Karpas-422 (cell line): Measurements from ENCODE around the gene LBX2. TPM values are rescaled to one million over a fixed set of nuclear protein-coding genes. Genes with fewer than 3 reads are reported as not detected.
A peak's percentile ranks its signal among the peaks of the same experiment; 100 is the strongest.

Source experiments
- DNase-seq: peaks from one replicate; pipeline ENCODE4 v3.0.0-alpha.2; 2015
- H2AFZ ChIP-seq: fragments of 200-600 bp; sonication (generic); 2 replicates; pipeline ENCODE4 v1.6.1; 2014; ENCODE audit warnings: antibody characterized with exemption, low read length, mixed read lengths
- H3K27ac ChIP-seq: fragments of 200-600 bp; sonication (generic); 2 replicates; pipeline ENCODE4 v1.5.1; 2014; ENCODE audit warnings: mild to moderate bottlenecking, low read length, moderate library complexity
- H3K27me3 ChIP-seq: fragments of 200-600 bp; sonication (generic); 2 replicates; pipeline ENCODE4 v1.6.1; 2014; ENCODE audit warnings: low read length, mixed read lengths
- H3K36me3 ChIP-seq: fragments of 200-600 bp; sonication (generic); 2 replicates; pipeline ENCODE4 v1.6.1; 2014; ENCODE audit warnings: low read length, mixed read lengths; ENCODE audit not compliant: insufficient read depth
- H3K4me1 ChIP-seq: fragments of 200-600 bp; sonication (generic); 2 replicates; pipeline ENCODE4 v1.6.1; 2014; ENCODE audit warnings: mild to moderate bottlenecking, low read length, mixed read lengths
- H3K4me2 ChIP-seq: fragments of 200-600 bp; sonication (generic); 2 replicates; pipeline ENCODE4 v1.6.1; 2014; ENCODE audit warnings: low read length, low read depth, mild to moderate bottlenecking; ENCODE audit not compliant: poor library complexity, severe bottlenecking
- H3K4me3 ChIP-seq: fragments of 200-600 bp; sonication (generic); 2 replicates; pipeline ENCODE4 v1.5.1; 2014; ENCODE audit warnings: mild to moderate bottlenecking, antibody characterized with exemption, low read length, mixed read lengths
- H3K79me2 ChIP-seq: fragments of 200-600 bp; sonication (generic); 2 replicates; pipeline ENCODE4 v1.6.1; 2014; ENCODE audit warnings: mild to moderate bottlenecking, low read length, mixed read lengths
- H3K9ac ChIP-seq: fragments of 200-600 bp; sonication (generic); 2 replicates; pipeline ENCODE4 v1.6.0; 2014; ENCODE audit warnings: low read length
- H3K9me2 ChIP-seq: fragments of 200-600 bp; sonication (generic), shearing (Covaris generic); replicated peaks from 2 replicates; pipeline ENCODE4 v1.6.0; 2014; ENCODE audit warnings: mild to moderate bottlenecking, low read length, moderate library complexity; ENCODE audit not compliant: insufficient read depth
- H3K9me3 ChIP-seq: fragments of 300-700, 200-600 bp; sonication (generic); 2 replicates; pipeline ENCODE4 v1.6.1; 2014; ENCODE audit warnings: low read length, mixed read lengths
- H4K20me1 ChIP-seq: fragments of 200-600 bp; sonication (generic); 2 replicates; pipeline ENCODE4 v1.6.1; 2014; ENCODE audit warnings: mild to moderate bottlenecking, antibody characterized with exemption, low read length, low read depth; ENCODE audit not compliant: insufficient read depth
- total RNA-seq: library from RNA; depleted of rRNA; stranded (reverse); fragments of >200 nt; shearing (Covaris generic); gene quantifications from 2 replicates; pipeline ENCODE4 v1.2.3, GENCODE V29; 2014; ENCODE audit warnings: low replicate concordance; rRNA removed

The LBX2 gene
- total RNA-seq, 1 experiment from 2014 or later = 7.2 TPM

GRCh38 chr2:74454654-74455511 is 44.5 kb downstream of the LBX2 start, which contains the start of gene INO80B:
TSS of gene INO80B (plus strand) at chr2:74455087. CDS start at chr2:74455117, 30 bp downstream.
- peaks cover 25% of the 10 kb centered on the region for H3K79me2 ChIP-seq
- H3K27ac ChIP-seq = 0 out of 2 replicates have a peak within 1 kb of the TSS, but pooled peaks have one; percentile 1
- peaks cover 33% of the 10 kb centered on the region for H3K4me1 ChIP-seq
- peak within 1 kb of the TSS; percentile 94 for H3K9ac ChIP-seq
- H3K9me2 ChIP-seq = no peaks in the 10 kb centered on the region
- no peaks in the 10 kb centered on the region for H3K36me3 ChIP-seq
- no peaks in the 10 kb centered on the region for H4K20me1 ChIP-seq
- DNase-seq = peak; percentile 100
- H3K27me3 ChIP-seq = no peaks in the 10 kb centered on the region
- H2AFZ ChIP-seq = peak within 1 kb of the TSS; percentile 65
- peak within 1 kb of the TSS; percentile 78 for H3K4me3 ChIP-seq
- H3K9me3 ChIP-seq = no peaks in the 10 kb centered on the region
- H3K4me2 ChIP-seq = peak within 1 kb of the TSS; percentile 94

GRCh38 chr2:74450570-74451190 is 48.7 kb downstream of the LBX2 start:
- H3K27me3 ChIP-seq = no peaks in the 10 kb centered on the region
- no peaks in the 10 kb centered on the region for H3K9me3 ChIP-seq
- peaks cover 6% of the 10 kb centered on the region for H3K79me2 ChIP-seq
- H3K4me1 ChIP-seq = peaks cover 7% of the 10 kb centered on the region
- no peak overlapping the region for H3K9ac ChIP-seq
- H3K27ac ChIP-seq = no peak overlapping the region
- H3K36me3 ChIP-seq = no peaks in the 10 kb centered on the region
- no peak overlapping the region for H2AFZ ChIP-seq
- no peak overlapping the region for H3K4me2 ChIP-seq
- no peaks in the 10 kb centered on the region for H4K20me1 ChIP-seq
- no peak for DNase-seq
- H3K4me3 ChIP-seq = no peak overlapping the region
- H3K9me2 ChIP-seq = no peaks in the 10 kb centered on the region

GRCh38 chr2:74448771-74449170 is 50.6 kb downstream of the LBX2 start:
- DNase-seq = no peak
- Histone ChIP-seq H3K36me3 (no peaks in the 10 kb centered on the region), H3K9me2 (no peaks in the 10 kb centered on the region), H3K27me3 (no peaks in the 10 kb centered on the region; the same call in 1 of the 2 replicates), H3K4me3 (no peak overlapping the region), H3K4me1 (peaks cover 10% of the 10 kb centered on the region), H3K9ac (no peak overlapping the region), H3K79me2 (no peaks in the 10 kb centered on the region), H3K9me3 (no peaks in the 10 kb centered on the region), H3K4me2 (no peak overlapping the region), H3K27ac (no peak overlapping the region), H2AFZ (no peak overlapping the region), H4K20me1 (no peaks in the 10 kb centered on the region)

Other genes starting within 250 kb of the LBX2 start
- gene SLC4A5, start 156.2 kb downstream of the LBX2 start, total RNA-seq = 0.65 and 3.2 TPM in 2 replicates
- gene DCTN1, start 119.3 kb downstream of the LBX2 start, total RNA-seq = 95.0 and 96.4 TPM in 2 replicates
- 3.8 and 7.6 TPM in 2 replicates for gene C2orf81, start 78.0 kb downstream of the LBX2 start, total RNA-seq
- gene WDR54, start 77.9 kb downstream of the LBX2 start, total RNA-seq = 130 and 239 TPM in 2 replicates
- 28.1 and 31.5 TPM in 2 replicates for gene RTKN, start 57.7 kb downstream of the LBX2 start, total RNA-seq
- 29.3 and 86.9 TPM in 2 replicates for gene INO80B, start 44.5 kb downstream of the LBX2 start, total RNA-seq
- 124 and 149 TPM in 2 replicates for gene WBP1, start 41.2 kb downstream of the LBX2 start, total RNA-seq
- 69.1 and 95.6 TPM in 2 replicates for gene MOGS, start 34.2 kb downstream of the LBX2 start, total RNA-seq
- gene MRPL53, start 26.9 kb downstream of the LBX2 start, total RNA-seq = 91.4 and 144 TPM in 2 replicates
- gene CCDC142, start 16.6 kb downstream of the LBX2 start, total RNA-seq = 47.7 and 50.5 TPM in 2 replicates
- gene TTC31, start 16.5 kb downstream of the LBX2 start, total RNA-seq = 47.5 and 54.9 TPM in 2 replicates
- gene PCGF1, start 8.1 kb upstream of the LBX2 start, total RNA-seq = 44.8 and 58.3 TPM in 2 replicates
- gene TLX2, start 14.8 kb upstream of the LBX2 start, total RNA-seq = 0.25 and 2.5 TPM in 2 replicates
- 1.4 and 22.6 TPM in 2 replicates for gene DQX1, start 26.6 kb upstream of the LBX2 start, total RNA-seq
- gene AUP1, start 30.1 kb upstream of the LBX2 start, total RNA-seq = 216 and 273 TPM in 2 replicates
- 36.8 and 72.1 TPM in 2 replicates for gene HTRA2, start 30.3 kb upstream of the LBX2 start, total RNA-seq
- 0.15 and 1.3 TPM in 2 replicates for gene LOXL3, start 54.3 kb upstream of the LBX2 start, total RNA-seq
- 24.7 and 57.1 TPM in 2 replicates for gene DOK1, start 55.1 kb upstream of the LBX2 start, total RNA-seq
- 0.11 TPM in 1 of 2 replicates, not detected in the other for gene M1AP, start 148.7 kb upstream of the LBX2 start, total RNA-seq
- 2.7 and 3.4 TPM in 2 replicates for gene SEMA4F, start 154.6 kb upstream of the LBX2 start, total RNA-seq